ENCODE results near the gene NME8.

NME8 gene

GRCh38 chr7:37933018-37933566 is 84.7 kb downstream of the NME8 start:
- DNase-seq (ENCODE audit: low read depth) = no peak

DNA sequence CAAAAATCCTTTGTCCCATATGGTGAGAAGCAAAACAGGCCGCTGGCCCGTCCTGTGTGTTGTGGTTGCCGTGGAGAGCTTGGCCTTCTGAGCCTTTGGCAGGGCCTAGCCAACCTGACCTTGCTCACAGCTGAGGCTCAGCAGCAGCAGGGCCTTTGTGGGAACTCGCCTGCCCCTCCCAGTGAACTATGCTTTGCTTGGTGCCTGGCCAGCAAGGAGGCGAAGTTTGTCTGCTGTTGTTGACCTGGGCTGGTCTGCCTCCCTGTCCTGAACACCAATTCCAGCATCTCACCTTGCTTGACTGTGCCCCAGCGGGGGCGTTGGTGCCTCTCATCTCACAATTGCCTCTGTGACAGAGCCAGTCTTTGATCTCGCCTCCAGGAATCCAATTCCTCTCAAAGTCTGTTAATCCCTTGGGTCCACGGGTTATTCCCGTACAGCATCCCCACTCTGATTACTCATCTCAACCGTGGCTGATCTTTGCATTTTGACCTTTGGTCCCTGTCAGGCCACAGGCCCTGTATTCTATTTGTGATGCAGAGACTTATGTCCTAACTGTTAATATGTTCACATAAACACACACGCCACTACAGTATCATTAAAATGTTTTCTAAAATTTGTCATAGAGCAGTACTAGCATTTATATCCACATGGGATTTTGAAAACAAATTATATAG is 94.7 kb downstream of the NME8 start:
- no peak for DNase-seq (ENCODE audit: low read depth)

GRCh38 chr7:37943905-37944736 is 95.7 kb downstream of the NME8 start:
- no peak for DNase-seq (ENCODE audit: low read depth)

DNA sequence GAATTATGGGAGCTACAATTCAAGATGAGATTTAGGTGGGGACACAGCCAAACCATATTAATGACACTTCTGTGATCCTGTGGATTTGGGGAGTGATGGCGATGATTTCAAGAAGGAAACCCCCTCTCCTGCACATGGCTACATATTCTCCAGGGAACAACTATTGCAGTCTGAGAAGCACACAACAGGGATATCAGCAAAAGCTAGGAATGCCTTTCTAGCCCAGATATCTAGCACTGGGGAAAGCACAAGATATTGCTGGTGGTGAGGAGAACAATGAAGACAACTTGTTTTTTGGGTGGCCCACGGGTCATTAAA is 96.3 kb downstream of the NME8 start:
- DNase-seq (ENCODE audit: low read depth) = no peak

DNA sequence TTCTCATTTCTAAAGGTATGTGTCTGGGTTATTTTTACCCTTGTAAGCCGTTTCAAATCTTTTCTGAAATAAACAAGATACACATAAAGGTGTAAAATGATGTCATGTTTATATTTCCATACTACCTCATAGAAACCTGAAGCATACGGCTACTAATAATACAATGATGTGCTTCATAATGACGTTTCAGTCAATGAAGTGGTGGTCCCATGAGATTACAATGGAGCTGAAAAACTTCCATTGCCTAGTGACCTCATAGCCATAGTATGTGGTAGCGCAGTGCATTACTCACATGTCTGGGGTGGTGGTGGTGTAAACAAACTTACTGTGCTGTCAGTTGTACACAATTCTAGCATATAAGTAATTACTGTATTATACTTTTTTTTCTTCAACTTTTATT is 96.9 kb downstream of the NME8 start:
- no peak for DNase-seq (ENCODE audit: low read depth)

GRCh38 chr7:37947138-37947940 is 98.9 kb downstream of the NME8 start:
- DNase-seq (ENCODE audit: low read depth) = no peak

DNA sequence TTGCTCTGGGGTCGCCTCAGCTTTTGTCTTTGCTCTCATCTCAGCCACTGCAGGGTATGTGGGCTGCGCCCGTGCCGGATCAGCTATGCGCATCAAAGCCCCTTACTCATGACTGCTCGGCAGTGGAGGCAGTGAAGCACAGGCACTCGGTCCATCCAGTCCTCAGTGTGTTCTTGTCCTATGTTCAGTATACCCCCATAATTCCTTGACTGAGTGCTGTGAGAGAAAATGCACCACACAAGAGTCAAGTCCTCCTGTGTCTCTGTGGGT is 99.5 kb downstream of the NME8 start:
- DNase-seq (ENCODE audit: low read depth) = no peak
